Tibial nerve (tissue), 4 donors: ENCODE measurements around the gene FGD5. TPM values are rescaled to one million over a fixed set of nuclear protein-coding genes. Genes with fewer than 3 reads are reported as not detected.

Source experiments
- DNase-seq, 2 donors: peaks; one replicate each; pipeline ENCODE4 v3.0.0-alpha.2; 2019; ENCODE audit warnings: low spot score in 2 of 2
- H3K27ac ChIP-seq, 4 donors: fragments of 200-600 bp; sonication (generic) in 3 of 4; one replicate each; pipeline ENCODE4 v1.5.1; 2017 to 2019; ENCODE audit warnings: mild to moderate bottlenecking in 1 of 4
- H3K27me3 ChIP-seq, 2 donors: fragments of 200-600 bp; sonication (generic) in 1 of 2; one replicate each; pipeline versions ENCODE4 v1.5.1 to v1.6.0; 2017 to 2019
- H3K36me3 ChIP-seq, 3 donors: fragments of 200-600 bp; sonication (generic); one replicate each; pipeline ENCODE4 v1.5.1; 2018 to 2019
- H3K4me1 ChIP-seq, 4 donors: fragments of 200-600 bp; sonication (generic) in 3 of 4; one replicate each; pipeline ENCODE4 v1.5.1; 2017 to 2019
- H3K4me3 ChIP-seq, 4 donors: fragments of 200-600 bp; sonication (generic) in 3 of 4; one replicate each; pipeline ENCODE4 v1.5.1; 2017 to 2019; ENCODE audit warnings: mild to moderate bottlenecking in 1 of 4, moderate library complexity in 1 of 4
- H3K9me3 ChIP-seq, 4 donors: fragments of 200-600 bp; sonication (generic) in 3 of 4; one replicate each; pipeline ENCODE4 v1.5.1; 2017 to 2019
- EP300 ChIP-seq, 2 donors: sonication (generic); formaldehyde crosslinking; IDR thresholded peaks; one replicate each; pipeline ENCODE4 v1.6.1; 2017; ENCODE audit warnings: antibody characterized with exemption in 2 of 2, mild to moderate bottlenecking in 1 of 2
- POLR2A ChIP-seq, 2 donors: fragments of 450-650 bp; IDR thresholded peaks; one replicate each; pipeline ENCODE4 v1.6.1; 2017; ENCODE audit warnings: antibody characterized with exemption in 2 of 2, mild to moderate bottlenecking in 2 of 2, moderate library complexity in 2 of 2
- WGBS, 2 donors: methylation state at CpG; one replicate each; pipeline ENCODE4 v1.1.5; 2018; 5-methylcytosine and 5-hydroxymethylcytosine counted together
- total RNA-seq, 4 donors: library from RNA; depleted of rRNA; stranded (reverse); fragments of >200 nt; gene quantifications; one replicate each; pipeline ENCODE4 v1.1.0, GENCODE V29; 2016
- TF ChIP-seq, protein P1 (sequence below), 5 experiments: fragments of 200-600 bp in 3 of 5; fragments of 450-650 bp in 2 of 5; sonication (generic) in 3 of 5; IDR thresholded peaks; one replicate each; pipeline ENCODE4 v1.5.1; 2016 to 2019; ENCODE audit warnings: antibody characterized with exemption in 5 of 5, mild to moderate bottlenecking in 3 of 5, moderate library complexity in 2 of 5

FGD5 gene
- total RNA-seq, 4 donors from 2014 or later: 33.3 to 41.8 (median 38.7) TPM

DNA sequence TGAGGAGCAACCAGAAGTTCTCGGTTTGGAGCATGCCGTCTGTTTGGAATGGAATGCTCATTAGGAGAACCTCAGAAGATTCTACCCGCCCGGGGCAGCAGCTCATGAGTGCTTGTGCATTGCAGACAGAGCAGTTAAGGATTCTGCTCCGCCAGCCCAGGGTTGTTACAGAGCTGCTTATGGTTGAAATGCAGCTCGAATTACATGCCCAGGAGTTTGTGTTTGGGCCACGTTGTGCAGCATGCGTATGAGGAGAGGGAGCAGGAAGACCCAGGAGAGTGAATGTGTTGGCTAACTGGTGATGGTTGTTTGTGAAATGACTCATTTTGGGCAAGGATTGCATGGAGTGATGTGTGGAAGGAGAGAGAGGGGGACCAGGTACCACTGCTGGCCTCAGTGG, 9.0 kb downstream of the FGD5 start:
- WGBS, 2 donors: 54 to 56% methylated on average over 8 of the region's 8 CpGs
- Histone ChIP-seq H3K27ac (no peak overlapping the region), H3K36me3 (no peaks in the 10 kb centered on the region), H3K27me3 (no peaks in the 10 kb centered on the region), H3K4me3 (no peak overlapping the region), H3K9me3 (no peaks in the 10 kb centered on the region), H3K4me1 (peaks cover 0 to 61% (median 5%) of the 10 kb centered on the region in 4 donors)
- no peak for DNase-seq
- TF ChIP-seq POLR2A (IDR thresholded peaks at IDR 0.05): no peak
- no peak for TF ChIP-seq EP300 (IDR thresholded peaks at IDR 0.05)

DNA sequence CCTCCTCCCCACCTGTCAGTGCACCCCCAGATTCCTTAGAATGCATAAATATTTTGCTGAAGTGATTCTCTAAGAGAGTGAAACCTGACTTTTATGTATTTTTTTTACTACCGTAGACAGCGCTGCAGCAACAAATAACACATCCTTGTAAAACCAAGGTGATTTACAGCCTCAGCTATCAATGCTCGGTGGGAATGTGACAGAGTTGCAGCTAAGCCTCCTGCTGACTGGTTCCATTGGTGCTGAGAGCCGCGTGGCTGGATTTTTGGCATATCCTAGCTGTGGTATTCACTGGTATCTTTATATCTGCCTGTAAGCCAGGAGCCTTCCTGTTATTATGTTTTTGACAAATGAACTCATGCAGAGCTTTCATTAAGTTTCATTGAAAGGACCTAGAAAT, 11.0 kb downstream of the FGD5 start:
- no peak for DNase-seq
- Histone ChIP-seq H3K36me3 (no peaks in the 10 kb centered on the region), H3K9me3 (no peaks in the 10 kb centered on the region), H3K27me3 (no peaks in the 10 kb centered on the region), H3K4me1 (peaks cover 0 to 58% (median 6%) of the 10 kb centered on the region in 4 donors), H3K27ac (no peak overlapping the region), H3K4me3 (no peak overlapping the region)
- TF ChIP-seq POLR2A (IDR thresholded peaks at IDR 0.05) (no peak), EP300 (IDR thresholded peaks at IDR 0.05) (no peak)
- TF ChIP-seq, protein P1, sequence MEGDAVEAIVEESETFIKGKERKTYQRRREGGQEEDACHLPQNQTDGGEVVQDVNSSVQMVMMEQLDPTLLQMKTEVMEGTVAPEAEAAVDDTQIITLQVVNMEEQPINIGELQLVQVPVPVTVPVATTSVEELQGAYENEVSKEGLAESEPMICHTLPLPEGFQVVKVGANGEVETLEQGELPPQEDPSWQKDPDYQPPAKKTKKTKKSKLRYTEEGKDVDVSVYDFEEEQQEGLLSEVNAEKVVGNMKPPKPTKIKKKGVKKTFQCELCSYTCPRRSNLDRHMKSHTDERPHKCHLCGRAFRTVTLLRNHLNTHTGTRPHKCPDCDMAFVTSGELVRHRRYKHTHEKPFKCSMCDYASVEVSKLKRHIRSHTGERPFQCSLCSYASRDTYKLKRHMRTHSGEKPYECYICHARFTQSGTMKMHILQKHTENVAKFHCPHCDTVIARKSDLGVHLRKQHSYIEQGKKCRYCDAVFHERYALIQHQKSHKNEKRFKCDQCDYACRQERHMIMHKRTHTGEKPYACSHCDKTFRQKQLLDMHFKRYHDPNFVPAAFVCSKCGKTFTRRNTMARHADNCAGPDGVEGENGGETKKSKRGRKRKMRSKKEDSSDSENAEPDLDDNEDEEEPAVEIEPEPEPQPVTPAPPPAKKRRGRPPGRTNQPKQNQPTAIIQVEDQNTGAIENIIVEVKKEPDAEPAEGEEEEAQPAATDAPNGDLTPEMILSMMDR (IDR thresholded peaks at IDR 0.05): no peak
- 37 to 56% methylated on average over 5 of the region's 5 CpGs for whole genome bisulfite sequencing, 2 donors

DNA sequence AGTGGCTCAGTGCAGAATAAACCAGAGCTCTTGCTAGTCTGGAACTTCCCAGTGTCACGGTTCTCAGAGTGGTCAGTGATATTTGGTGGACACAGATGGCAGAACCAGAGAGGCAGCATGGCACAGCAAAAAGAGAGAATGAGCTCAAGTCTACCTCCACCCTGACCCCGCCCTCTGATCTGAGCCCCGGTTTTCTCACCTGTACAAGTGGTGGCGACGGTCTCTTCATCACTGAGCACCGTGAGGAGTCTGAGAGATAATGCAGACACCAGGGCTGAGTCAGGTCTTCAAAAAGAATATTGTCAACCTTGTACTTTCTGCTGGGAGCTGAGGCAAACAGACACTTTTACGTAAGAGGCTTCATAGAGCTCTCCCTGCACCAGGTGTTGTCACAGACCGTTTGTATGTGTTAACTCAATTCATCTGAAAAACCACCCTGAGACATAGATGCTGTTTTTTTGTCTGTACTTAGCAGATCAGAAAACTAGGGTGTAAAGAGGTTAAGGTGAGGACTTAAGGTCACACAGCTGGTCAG, 13.2 kb downstream of the FGD5 start:
- no peak for DNase-seq
- Histone ChIP-seq H3K9me3 (no peaks in the 10 kb centered on the region), H3K27me3 (no peaks in the 10 kb centered on the region), H3K4me1 (peaks cover 0 to 72% (median 10%) of the 10 kb centered on the region in 4 donors), H3K4me3 (no peak overlapping the region), H3K36me3 (no peaks in the 10 kb centered on the region), H3K27ac (no peak overlapping the region)
- WGBS, 2 donors: 68% methylated on average over 8 of the region's 8 CpGs
- TF ChIP-seq POLR2A (IDR thresholded peaks at IDR 0.05) (no peak), EP300 (IDR thresholded peaks at IDR 0.05) (no peak)
- TF ChIP-seq, protein P1 (IDR thresholded peaks at IDR 0.05): no peak

DNA sequence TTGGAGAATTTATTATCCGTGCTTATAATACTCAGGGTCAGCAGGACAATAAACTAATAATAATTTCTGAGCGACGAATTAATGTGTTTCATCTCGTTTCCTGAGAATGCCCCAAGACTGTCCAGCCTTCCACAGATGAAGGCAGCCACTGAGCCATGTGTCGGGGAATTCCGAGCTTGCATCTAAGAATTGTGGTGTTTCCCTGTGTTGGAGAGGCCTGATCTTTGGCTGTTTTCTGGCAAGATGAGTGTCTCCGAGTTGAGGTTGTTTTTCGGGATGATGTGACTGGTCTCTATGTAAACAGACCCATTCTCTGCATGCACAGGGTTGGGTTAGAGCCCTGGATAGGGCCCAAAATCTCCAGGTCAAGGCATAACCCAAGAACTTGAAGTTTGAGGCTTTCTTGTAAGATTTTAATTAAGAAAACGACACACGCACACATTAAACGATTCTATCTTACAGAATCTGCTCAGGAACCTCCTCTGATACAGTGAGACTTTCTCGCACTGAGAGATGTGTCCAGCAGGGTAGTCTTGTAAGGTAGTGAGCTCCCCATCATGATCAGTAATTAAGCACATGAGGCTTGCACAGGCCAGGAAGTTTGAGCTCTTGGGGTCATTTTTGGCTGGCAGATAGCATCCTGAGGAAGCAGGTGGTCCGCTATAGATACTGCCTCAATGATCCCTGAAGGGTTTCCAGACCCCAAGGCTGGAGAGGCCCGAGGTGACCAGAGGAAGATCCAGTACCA, 14.4 kb downstream of the FGD5 start:
- WGBS, 2 donors: 65% methylated on average over 14 of the region's 14 CpGs
- no peak for DNase-seq
- H3K4me1 ChIP-seq: peaks cover 0 to 78% (median 18%) of the 10 kb centered on the region in 4 donors
- H3K27ac ChIP-seq: no peak overlapping the region
- no peak for TF ChIP-seq EP300 (IDR thresholded peaks at IDR 0.05)
- TF ChIP-seq, protein P1 (IDR thresholded peaks at IDR 0.05): no peak
- no peaks in the 10 kb centered on the region for H3K9me3 ChIP-seq
- H3K27me3 ChIP-seq: no peaks in the 10 kb centered on the region
- no peak overlapping the region for H3K4me3 ChIP-seq
- H3K36me3 ChIP-seq: no peaks in the 10 kb centered on the region

DNA sequence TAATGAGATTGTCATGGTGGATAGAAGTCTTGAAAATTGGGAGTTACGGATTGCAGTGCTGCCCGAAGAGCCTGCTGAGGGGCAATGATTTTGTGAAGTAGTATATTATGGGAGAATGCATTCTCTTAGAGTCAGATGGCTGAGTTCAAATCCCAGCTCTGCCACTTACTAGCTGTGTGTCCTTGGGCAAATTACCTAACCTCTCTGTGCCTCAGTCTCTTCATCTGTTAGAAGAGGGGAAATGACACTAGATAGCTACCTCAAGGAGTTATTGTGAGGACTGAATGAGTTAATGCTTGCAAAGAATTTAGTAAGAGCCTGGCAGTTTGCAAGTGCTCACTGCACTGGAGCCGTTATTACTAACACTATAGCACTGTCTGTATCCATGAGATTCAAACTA, 15.4 kb downstream of the FGD5 start:
- Histone ChIP-seq H3K36me3 (no peaks in the 10 kb centered on the region), H3K27ac (no peak overlapping the region), H3K9me3 (no peaks in the 10 kb centered on the region), H3K27me3 (no peaks in the 10 kb centered on the region), H3K4me1 (peaks cover 0 to 88% (median 22%) of the 10 kb centered on the region in 4 donors), H3K4me3 (no peak overlapping the region)
- TF ChIP-seq, protein P1 (IDR thresholded peaks at IDR 0.05): no peak
- TF ChIP-seq EP300 (IDR thresholded peaks at IDR 0.05) (no peak), POLR2A (IDR thresholded peaks at IDR 0.05) (no peak)
- 68 to 76% methylated on average over 3 of the region's 3 CpGs for WGBS, 2 donors
- DNase-seq: no peak
